Caco-2 (cell line): Measurements from ENCODE around the gene RBL2. TPM values are rescaled to one million over a fixed set of nuclear protein-coding genes. Genes with fewer than 3 reads are reported as not detected.
A peak's percentile ranks its signal among the peaks of the same experiment; 100 is the strongest.
"Not testable (repeated sequence)": the region's sequence is repeated elsewhere in the genome, so short reads cannot be mapped to it uniquely, and the experiment has no call there.

ENCODE experiments used
- Bru-seq: library from RNA; stranded (reverse); fragments of 400-500 nt; gene quantifications from one replicate; lab custom pipeline; 2021; lab: Mats Ljungman, UMichigan
- BruChase-seq, 2 experiments: library from RNA; stranded (reverse); fragments of 400-500 nt; gene quantifications; one replicate each; lab custom pipeline; 2021; lab: Mats Ljungman, UMichigan
- BruUV-seq: library from RNA; stranded (reverse); fragments of 400-500 nt; replicated peaks from 2 replicates; lab custom pipeline; 2021; lab: Mats Ljungman, UMichigan
- CTCF ChIA-PET: fragments of 300-600 bp; sonication (Branson Sonifier 250); formaldehyde crosslinking; loops from one replicate; lab custom pipeline; 2022; ENCODE audit warnings: antibody characterized with exemption; lab: Charles Lee
- POLR2A ChIA-PET: fragments of 300-600 bp; sonication (Branson Sonifier 250); formaldehyde crosslinking; loops from one replicate; lab custom pipeline; 2022; ENCODE audit warnings: antibody characterized with exemption; lab: Charles Lee
- DNase-seq, 2 experiments: peaks; one replicate each; pipeline versions ENCODE4 v3.0.0 to v3.0.0-alpha.2; 2020 to 2022
- H3K27me3 ChIP-seq: replicated peaks from 2 replicates; pipeline ENCODE4 v1.6.0; 2011; ENCODE audit warnings: low read length; ENCODE audit not compliant: control insufficient read depth, insufficient read depth
- H3K36me3 ChIP-seq: 2 replicates; pipeline ENCODE4 v1.5.1; 2011; ENCODE audit warnings: low read length; ENCODE audit not compliant: control insufficient read depth, insufficient read depth
- H3K4me1 ChIP-seq: fragments of 250-450 bp; sonication (Bioruptor Pico); 2 replicates; pipeline ENCODE4 v1.5.1; 2020; ENCODE audit warnings: mild to moderate bottlenecking
- H3K4me3 ChIP-seq: 2 replicates; pipeline ENCODE4 v1.5.1; 2011; ENCODE audit warnings: low read depth, mild to moderate bottlenecking, control low read depth, low read length
- H3K9me3 ChIP-seq: fragments of 250-450 bp; sonication (Bioruptor Pico); 2 replicates; pipeline ENCODE4 v1.5.1; 2020; ENCODE audit warnings: mild to moderate bottlenecking, moderate library complexity
- H3K27ac Mint-ChIP-seq: one replicate; pipeline ENCODE4 v1.8.0; 2022; ENCODE audit warnings: mixed read lengths; ENCODE audit not compliant: unreplicated experiment
- H3K27me3 Mint-ChIP-seq: one replicate; pipeline ENCODE4 v1.8.0; 2022; ENCODE audit warnings: mixed read lengths; ENCODE audit not compliant: insufficient read depth, unreplicated experiment
- H3K36me3 Mint-ChIP-seq: one replicate; pipeline ENCODE4 v1.8.0; 2022; ENCODE audit warnings: mild to moderate bottlenecking, mixed read lengths; ENCODE audit not compliant: insufficient read depth, unreplicated experiment
- H3K4me1 Mint-ChIP-seq: one replicate; pipeline ENCODE4 v1.8.0; 2022; ENCODE audit warnings: low read depth, mixed read lengths; ENCODE audit not compliant: unreplicated experiment
- H3K4me3 Mint-ChIP-seq: one replicate; pipeline ENCODE4 v1.8.0; 2022; ENCODE audit warnings: mild to moderate bottlenecking, moderate library complexity, mixed read lengths; ENCODE audit not compliant: unreplicated experiment
- H3K9me3 Mint-ChIP-seq: one replicate; pipeline ENCODE4 v1.8.0; 2022; ENCODE audit warnings: mixed read lengths; ENCODE audit not compliant: unreplicated experiment
- intact Hi-C: fragments of 100-400 bp; cut with micrococcal nuclease; formaldehyde crosslinking; loops from one replicate; pipeline ENCODE4 v1.10.0; 2022; ENCODE audit not compliant: unreplicated experiment
- long read RNA-seq: library from polyadenylated mRNA; stranded (forward); transcript quantifications from one replicate; pipeline ENCODE4 v2.0.0, GENCODE V29; 2022
- total RNA-seq: library from RNA; stranded (reverse); gene quantifications from 2 replicates; pipeline ENCODE4 v1.2.3, GENCODE V29; 2022
- TF ChIP-seq, protein P1 (sequence below), 2 experiments: fragments of 200-600 bp in 1 of 2; IDR thresholded peaks; 1 replicate in 1 of 2; 2 replicates in 1 of 2; pipeline versions ENCODE4 v1.5.1 to v1.8.0; 2011 to 2022; ENCODE audit warnings: antibody characterized with exemption in 1 of 2, control low read depth in 1 of 2, inconsistent platforms in 1 of 2, low read depth in 1 of 2, low read length in 1 of 2, mild to moderate bottlenecking in 1 of 2, moderate library complexity in 1 of 2; ENCODE audit not compliant: insufficient read depth in 1 of 2, severe bottlenecking in 1 of 2, unreplicated experiment in 1 of 2

RBL2 gene, protein sequence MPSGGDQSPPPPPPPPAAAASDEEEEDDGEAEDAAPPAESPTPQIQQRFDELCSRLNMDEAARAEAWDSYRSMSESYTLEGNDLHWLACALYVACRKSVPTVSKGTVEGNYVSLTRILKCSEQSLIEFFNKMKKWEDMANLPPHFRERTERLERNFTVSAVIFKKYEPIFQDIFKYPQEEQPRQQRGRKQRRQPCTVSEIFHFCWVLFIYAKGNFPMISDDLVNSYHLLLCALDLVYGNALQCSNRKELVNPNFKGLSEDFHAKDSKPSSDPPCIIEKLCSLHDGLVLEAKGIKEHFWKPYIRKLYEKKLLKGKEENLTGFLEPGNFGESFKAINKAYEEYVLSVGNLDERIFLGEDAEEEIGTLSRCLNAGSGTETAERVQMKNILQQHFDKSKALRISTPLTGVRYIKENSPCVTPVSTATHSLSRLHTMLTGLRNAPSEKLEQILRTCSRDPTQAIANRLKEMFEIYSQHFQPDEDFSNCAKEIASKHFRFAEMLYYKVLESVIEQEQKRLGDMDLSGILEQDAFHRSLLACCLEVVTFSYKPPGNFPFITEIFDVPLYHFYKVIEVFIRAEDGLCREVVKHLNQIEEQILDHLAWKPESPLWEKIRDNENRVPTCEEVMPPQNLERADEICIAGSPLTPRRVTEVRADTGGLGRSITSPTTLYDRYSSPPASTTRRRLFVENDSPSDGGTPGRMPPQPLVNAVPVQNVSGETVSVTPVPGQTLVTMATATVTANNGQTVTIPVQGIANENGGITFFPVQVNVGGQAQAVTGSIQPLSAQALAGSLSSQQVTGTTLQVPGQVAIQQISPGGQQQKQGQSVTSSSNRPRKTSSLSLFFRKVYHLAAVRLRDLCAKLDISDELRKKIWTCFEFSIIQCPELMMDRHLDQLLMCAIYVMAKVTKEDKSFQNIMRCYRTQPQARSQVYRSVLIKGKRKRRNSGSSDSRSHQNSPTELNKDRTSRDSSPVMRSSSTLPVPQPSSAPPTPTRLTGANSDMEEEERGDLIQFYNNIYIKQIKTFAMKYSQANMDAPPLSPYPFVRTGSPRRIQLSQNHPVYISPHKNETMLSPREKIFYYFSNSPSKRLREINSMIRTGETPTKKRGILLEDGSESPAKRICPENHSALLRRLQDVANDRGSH
- total RNA-seq = 55.3 and 57.6 TPM in 2 replicates
- percentile 85 among the genes with signal in this experiment for Bru-seq, nascent RNA
- BruChase-seq, experiment 1, labeled RNA remaining after a 2-hour chase = percentile 83 among the genes with signal in this experiment
- percentile 86 among the genes with signal in this experiment for BruChase-seq, experiment 2, labeled RNA remaining after a 6-hour chase
- long read RNA-seq, full-length matches to known transcripts = 12 of 53 reads
- long read RNA-seq, partial matches to known transcripts = 13 of 53 reads
- long read RNA-seq, other reads (novel, unspliced or antisense) = 28 of 53 reads

DNA sequence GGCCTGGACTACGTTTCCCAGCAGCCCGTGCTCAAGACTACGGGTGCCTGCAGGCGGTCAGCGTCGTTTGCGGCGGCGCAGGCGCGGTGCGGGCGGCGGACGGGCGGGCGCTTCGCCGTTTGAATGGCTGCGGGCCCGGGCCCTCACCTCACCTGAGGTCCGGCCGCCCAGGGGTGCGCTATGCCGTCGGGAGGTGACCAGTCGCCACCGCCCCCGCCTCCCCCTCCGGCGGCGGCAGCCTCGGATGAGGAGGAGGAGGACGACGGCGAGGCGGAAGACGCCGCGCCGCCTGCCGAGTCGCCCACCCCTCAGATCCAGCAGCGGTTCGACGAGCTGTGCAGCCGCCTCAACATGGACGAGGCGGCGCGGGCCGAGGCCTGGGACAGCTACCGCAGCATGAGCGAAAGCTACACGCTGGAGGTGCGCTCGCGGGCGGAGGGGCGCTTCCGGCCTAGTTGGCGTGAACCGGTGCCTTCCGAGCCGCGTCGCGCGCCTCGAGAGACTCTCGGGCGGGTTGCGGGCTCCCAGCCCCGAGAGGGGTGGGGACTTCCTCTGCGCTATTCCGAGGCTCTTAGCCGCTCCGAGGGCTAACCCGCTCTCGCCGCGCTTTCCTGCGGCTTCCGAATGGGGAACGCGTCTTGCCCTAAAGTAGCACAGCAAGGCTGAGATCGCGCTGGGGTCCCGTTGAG lies at the start of gene RBL2:
TSS of gene RBL2 (plus strand) at position 95 of the 689 bp plus-strand sequence. CDS start at position 181, 86 bp downstream.
- Histone ChIP-seq H3K4me3 (peak within 1 kb of the TSS; percentile 99), H3K9me3 (peaks cover 8% of the 10 kb centered on the region), H3K4me1 (peaks cover 19% of the 10 kb centered on the region), H3K36me3 (no peaks in the 10 kb centered on the region), H3K27me3 (no peaks in the 10 kb centered on the region)
- Mint-ChIP-seq H3K27me3 (no peaks in the 10 kb centered on the region), H3K27ac (peak within 1 kb of the TSS; percentile 96), H3K9me3 (peaks cover 4% of the 10 kb centered on the region), H3K36me3 (peaks cover 20% of the 10 kb centered on the region), H3K4me3 (peak within 1 kb of the TSS; percentile 99), H3K4me1 (peaks cover 18% of the 10 kb centered on the region)
- intact Hi-C loops = loop anchor here (1.0 to 10.0 kb wide), 5 partner anchors 61 to 380 kb away; partner anchors contain the start of genes AKTIP, CHD9 and CHD9NB
- ChIA-PET POLR2A (interaction anchor here (0.9 kb wide), 1 partner anchor 69 kb away, joined by 7 read pairs; the partner anchor contains the start of gene AKTIP), CTCF (no interaction called here)
- TF ChIP-seq, protein P1, sequence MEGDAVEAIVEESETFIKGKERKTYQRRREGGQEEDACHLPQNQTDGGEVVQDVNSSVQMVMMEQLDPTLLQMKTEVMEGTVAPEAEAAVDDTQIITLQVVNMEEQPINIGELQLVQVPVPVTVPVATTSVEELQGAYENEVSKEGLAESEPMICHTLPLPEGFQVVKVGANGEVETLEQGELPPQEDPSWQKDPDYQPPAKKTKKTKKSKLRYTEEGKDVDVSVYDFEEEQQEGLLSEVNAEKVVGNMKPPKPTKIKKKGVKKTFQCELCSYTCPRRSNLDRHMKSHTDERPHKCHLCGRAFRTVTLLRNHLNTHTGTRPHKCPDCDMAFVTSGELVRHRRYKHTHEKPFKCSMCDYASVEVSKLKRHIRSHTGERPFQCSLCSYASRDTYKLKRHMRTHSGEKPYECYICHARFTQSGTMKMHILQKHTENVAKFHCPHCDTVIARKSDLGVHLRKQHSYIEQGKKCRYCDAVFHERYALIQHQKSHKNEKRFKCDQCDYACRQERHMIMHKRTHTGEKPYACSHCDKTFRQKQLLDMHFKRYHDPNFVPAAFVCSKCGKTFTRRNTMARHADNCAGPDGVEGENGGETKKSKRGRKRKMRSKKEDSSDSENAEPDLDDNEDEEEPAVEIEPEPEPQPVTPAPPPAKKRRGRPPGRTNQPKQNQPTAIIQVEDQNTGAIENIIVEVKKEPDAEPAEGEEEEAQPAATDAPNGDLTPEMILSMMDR (IDR thresholded peaks at IDR 0.05; ENCODE audit: insufficient read depth in 1 of 2, low read depth in 1 of 2, low read length in 1 of 2, severe bottlenecking in 1 of 2, unreplicated experiment in 1 of 2) = no peak
- BruUV-seq = no TSS peak
- DNase-seq = peak; percentile 89 to 93

DNA sequence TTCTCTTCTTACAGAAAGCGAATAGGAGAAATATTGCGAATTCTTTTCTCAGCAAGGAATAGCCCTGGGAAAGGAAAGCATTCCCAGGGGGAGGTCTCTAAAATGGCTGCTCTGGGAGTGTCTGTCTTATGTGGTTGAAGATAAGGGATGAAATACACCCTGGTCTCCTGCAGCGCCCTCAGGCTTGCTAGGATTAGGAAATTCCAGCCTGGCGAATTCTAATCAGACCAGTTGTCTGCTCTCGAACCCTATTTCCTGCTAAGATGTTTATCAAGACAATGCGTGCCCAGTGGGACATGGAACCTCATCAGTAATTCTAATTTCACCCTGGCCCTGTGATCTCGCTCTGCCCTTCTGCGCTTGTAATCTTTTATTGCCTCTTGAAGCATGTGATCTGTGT lies 49.7 kb upstream of the RBL2 start:
- DNase-seq = peak in 1 of 2 experiments; percentile 42
- H3K9me3 ChIP-seq, CTCF ChIA-PET, H3K27me3 ChIP-seq, H3K36me3 Mint-ChIP-seq, H3K4me1 ChIP-seq, H3K4me3 ChIP-seq, intact Hi-C loops, H3K4me3 Mint-ChIP-seq, POLR2A ChIA-PET, H3K27ac Mint-ChIP-seq, BruUV-seq, H3K27me3 Mint-ChIP-seq, H3K4me1 Mint-ChIP-seq, H3K36me3 ChIP-seq: not testable (repeated sequence)
- H3K9me3 Mint-ChIP-seq = peaks cover 27% of the 10 kb centered on the region

DNA sequence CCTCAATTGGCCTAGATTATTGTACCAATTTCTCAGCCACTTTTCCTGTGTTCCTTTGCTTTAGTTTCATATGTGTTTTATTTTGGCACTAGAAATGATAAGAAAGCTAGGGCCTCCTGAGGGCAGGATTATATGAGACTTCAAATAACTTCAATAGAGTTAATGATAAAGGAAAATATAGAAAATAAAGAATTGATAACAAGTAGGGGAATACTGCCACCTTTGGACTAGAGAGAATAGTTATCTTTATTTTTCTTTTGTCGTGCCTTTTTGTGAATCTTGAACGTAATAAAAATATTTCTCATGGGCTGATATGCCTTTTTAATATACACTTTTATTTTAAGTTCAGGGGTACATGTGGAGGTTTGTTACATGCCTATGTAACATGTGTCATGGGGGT lies 29.3 kb upstream of the RBL2 start:
- Histone ChIP-seq H3K4me3 (no peak overlapping the region), H3K9me3 (no peaks in the 10 kb centered on the region), H3K36me3 (no peaks in the 10 kb centered on the region), H3K27me3 (no peaks in the 10 kb centered on the region), H3K4me1 (no peaks in the 10 kb centered on the region)
- no peaks in the 10 kb centered on the region for H3K36me3 Mint-ChIP-seq
- no TSS peak for BruUV-seq
- ChIA-PET CTCF (no interaction called here), POLR2A (no interaction called here)
- intact Hi-C loops = no loop called here
- no peaks in the 10 kb centered on the region for H3K27me3 Mint-ChIP-seq
- H3K27ac Mint-ChIP-seq = no peak overlapping the region
- no peak for DNase-seq
- H3K9me3 Mint-ChIP-seq = no peaks in the 10 kb centered on the region
- TF ChIP-seq, protein P1 (IDR thresholded peaks at IDR 0.05; ENCODE audit: insufficient read depth in 1 of 2, low read depth in 1 of 2, low read length in 1 of 2, severe bottlenecking in 1 of 2, unreplicated experiment in 1 of 2) = no peak
- H3K4me1 Mint-ChIP-seq = peaks cover 9% of the 10 kb centered on the region
- no peak overlapping the region for H3K4me3 Mint-ChIP-seq
